ENCODE results near the gene CBS. TPM values are rescaled to one million over a fixed set of nuclear protein-coding genes. Genes with fewer than 3 reads are reported as not detected.

CBS gene
- total and polyA plus RNA-seq, 11 donors = 3.5 to 22.2 (median 6.7) TPM

DNA sequence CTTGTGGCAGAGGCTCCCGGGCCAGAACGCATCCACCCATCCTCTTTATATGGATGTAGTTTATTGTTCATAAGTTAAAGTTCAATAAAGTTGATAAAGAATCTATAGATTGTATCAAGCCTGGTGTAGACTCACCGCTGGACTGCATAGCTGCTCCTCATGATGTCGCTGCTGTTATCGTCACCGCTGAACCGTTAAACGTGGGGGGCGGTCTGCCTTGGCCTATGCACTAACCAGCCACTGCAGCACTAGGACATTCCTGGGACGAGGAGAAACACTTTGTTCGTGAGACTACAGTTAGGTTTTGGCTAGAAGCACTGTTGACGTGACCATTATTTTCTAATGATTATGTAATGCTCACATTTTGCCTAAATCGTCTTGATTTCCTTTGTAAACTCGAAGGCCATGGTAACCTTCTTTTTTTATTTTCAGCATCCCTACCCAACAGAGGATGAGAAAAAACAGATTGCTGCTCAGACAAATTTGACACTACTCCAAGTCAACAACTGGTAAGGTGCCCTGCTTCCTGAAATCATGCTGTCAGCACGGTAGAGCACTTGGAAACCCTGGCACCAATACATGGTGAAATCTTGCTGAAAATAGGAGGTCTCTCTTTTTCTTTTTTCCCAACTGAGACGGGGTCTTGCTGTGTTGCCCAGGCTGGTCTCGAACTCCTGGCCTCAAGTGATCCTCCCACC lies 51.0 kb downstream of the CBS start:
- intact Hi-C loops (cut with DNase I) = no loop called here
- H3K27me3 ChIP-seq = no peaks in the 10 kb centered on the region
- DNase-seq (no peak), ATAC-seq (peak in 2 of 4 donors; percentile 18 to 28)
- no peaks in the 10 kb centered on the region for H3K9me3 ChIP-seq
- no peak for TF ChIP-seq POLR2A (IDR thresholded peaks at IDR 0.05)
- TF ChIP-seq, protein P1, sequence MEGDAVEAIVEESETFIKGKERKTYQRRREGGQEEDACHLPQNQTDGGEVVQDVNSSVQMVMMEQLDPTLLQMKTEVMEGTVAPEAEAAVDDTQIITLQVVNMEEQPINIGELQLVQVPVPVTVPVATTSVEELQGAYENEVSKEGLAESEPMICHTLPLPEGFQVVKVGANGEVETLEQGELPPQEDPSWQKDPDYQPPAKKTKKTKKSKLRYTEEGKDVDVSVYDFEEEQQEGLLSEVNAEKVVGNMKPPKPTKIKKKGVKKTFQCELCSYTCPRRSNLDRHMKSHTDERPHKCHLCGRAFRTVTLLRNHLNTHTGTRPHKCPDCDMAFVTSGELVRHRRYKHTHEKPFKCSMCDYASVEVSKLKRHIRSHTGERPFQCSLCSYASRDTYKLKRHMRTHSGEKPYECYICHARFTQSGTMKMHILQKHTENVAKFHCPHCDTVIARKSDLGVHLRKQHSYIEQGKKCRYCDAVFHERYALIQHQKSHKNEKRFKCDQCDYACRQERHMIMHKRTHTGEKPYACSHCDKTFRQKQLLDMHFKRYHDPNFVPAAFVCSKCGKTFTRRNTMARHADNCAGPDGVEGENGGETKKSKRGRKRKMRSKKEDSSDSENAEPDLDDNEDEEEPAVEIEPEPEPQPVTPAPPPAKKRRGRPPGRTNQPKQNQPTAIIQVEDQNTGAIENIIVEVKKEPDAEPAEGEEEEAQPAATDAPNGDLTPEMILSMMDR (IDR thresholded peaks at IDR 0.05) = no peak
- H3K27ac ChIP-seq = no peak overlapping the region
- H3K4me3 ChIP-seq = no peak overlapping the region
- H3K36me3 ChIP-seq = peaks cover 0 to 95% (median 68%) of the 10 kb centered on the region in 9 donors
- H3K4me1 ChIP-seq = no peaks in the 10 kb centered on the region
- WGBS, 4 donors = 70 to 81% (median 77%) methylated on average over 17 of the region's 17 CpGs

DNA sequence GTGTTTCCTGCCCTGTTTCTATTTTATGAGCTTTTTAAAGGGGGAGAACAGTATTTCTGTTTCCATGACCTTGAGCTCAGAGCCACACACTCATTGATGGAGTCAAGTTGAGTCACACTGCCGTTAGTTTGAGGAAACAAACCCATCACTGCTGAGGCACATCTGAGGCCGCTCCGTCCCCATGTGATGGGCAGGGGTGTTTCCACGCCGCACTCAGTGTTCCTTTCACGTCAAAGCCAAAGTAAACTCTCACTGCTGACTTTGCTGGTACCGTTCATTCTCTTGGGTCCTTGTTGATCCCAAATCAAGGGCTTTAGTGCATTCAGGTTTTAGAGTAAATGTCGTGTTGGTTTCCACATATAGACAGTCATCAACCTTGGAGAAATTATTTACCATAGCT lies 52.5 kb downstream of the CBS start:
- H3K9me3 ChIP-seq = no peaks in the 10 kb centered on the region
- no peak overlapping the region for H3K27ac ChIP-seq
- WGBS, 4 donors = 89 to 96% (median 93%) methylated on average over 8 of the region's 8 CpGs
- peaks cover 0 to 85% (median 58%) of the 10 kb centered on the region in 9 donors for H3K36me3 ChIP-seq
- no peak for DNase-seq
- no peaks in the 10 kb centered on the region for H3K27me3 ChIP-seq
- intact Hi-C loops (cut with DNase I) = no loop called here
- H3K4me1 ChIP-seq = no peaks in the 10 kb centered on the region
- H3K4me3 ChIP-seq = no peak overlapping the region
- ATAC-seq = no peak
- TF ChIP-seq, protein P1 (IDR thresholded peaks at IDR 0.05) = no peak
- TF ChIP-seq POLR2A (IDR thresholded peaks at IDR 0.05) = no peak

DNA sequence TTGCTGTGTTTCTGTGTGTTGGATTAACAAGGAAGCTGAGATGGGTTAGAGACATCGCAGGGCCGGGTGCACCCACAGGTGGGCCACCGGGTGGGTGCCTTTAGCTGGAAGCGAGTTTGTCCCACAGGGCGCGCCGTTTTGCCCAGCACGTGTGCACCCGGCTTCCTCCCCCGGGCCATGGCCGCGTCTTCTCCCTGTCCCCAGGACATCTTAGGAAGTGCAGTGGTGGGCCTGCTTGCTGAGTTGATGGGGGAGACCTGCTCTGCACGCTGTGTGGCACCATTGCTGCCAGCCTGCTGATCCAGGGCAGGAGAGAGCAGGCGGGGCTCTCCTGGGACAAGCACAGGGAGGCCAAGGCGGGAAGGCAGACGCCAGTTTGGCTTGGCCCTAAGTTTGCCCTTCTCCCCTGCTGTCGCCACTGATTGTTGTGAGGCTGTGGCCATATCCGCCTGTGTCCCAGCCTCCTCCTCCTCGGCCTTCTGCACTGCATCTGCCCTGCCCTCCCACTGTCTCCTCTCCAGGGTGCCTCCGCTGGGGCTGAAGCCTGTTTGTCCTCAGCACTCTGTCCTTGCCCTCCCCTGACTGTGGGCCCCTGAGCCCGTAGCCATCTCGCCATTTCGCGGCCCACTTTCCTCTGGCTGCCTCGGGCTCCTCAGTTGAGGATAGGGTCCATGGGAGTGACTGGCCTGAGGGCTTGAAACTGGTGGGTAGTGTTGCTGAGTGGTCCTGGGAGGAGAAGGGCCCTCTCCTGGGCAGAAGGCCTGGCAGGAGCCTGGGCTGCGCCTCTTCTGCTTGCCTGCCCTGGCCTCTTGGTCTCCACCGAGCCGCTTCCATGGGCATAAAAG lies 53.7 kb downstream of the CBS start:
- DNase-seq = no peak
- no peak overlapping the region for H3K4me3 ChIP-seq
- TF ChIP-seq, protein P1 (IDR thresholded peaks at IDR 0.05) = no peak
- no peak for TF ChIP-seq POLR2A (IDR thresholded peaks at IDR 0.05)
- H3K27me3 ChIP-seq = no peaks in the 10 kb centered on the region
- intact Hi-C loops (cut with DNase I) = no loop called here
- no peaks in the 10 kb centered on the region for H3K9me3 ChIP-seq
- 93 to 96% (median 95%) methylated on average over 22 to 28 of the region's 28 CpGs for WGBS, 4 donors
- no peak overlapping the region for H3K27ac ChIP-seq
- peaks cover 0 to 83% (median 62%) of the 10 kb centered on the region in 9 donors for H3K36me3 ChIP-seq
- ATAC-seq = peak in 2 of 4 donors; percentile 15 to 23
- no peaks in the 10 kb centered on the region for H3K4me1 ChIP-seq

DNA sequence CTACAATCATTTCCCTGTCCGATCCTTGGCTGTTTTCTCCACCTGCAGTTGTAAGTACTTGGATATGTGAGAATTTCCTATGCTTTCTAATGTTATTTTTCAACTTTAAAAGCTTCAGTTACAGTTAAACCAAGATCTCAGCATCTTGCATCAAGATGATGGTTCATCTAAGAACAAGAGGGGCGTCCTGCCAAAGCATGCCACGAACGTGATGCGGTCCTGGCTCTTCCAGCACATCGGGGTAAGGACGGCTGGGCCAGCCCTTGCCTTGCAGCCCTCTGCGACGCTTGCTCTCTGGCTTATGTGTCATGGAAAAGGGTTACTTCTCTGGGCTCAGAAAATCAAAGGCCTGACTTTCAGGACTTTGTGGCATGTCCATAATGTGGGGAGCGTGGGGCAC lies 54.4 kb downstream of the CBS start:
- WGBS, 4 donors = 94 to 95% (median 94%) methylated on average over 10 of the region's 10 CpGs
- Histone ChIP-seq H3K4me1 (no peaks in the 10 kb centered on the region), H3K27me3 (no peaks in the 10 kb centered on the region), H3K4me3 (no peak overlapping the region), H3K9me3 (no peaks in the 10 kb centered on the region), H3K36me3 (peaks cover 0 to 83% (median 70%) of the 10 kb centered on the region in 9 donors), H3K27ac (no peak overlapping the region)
- ATAC-seq (no peak), DNase-seq (no peak)
- intact Hi-C loops (cut with DNase I) = no loop called here
- no peak for TF ChIP-seq POLR2A (IDR thresholded peaks at IDR 0.05)
- TF ChIP-seq, protein P1 (IDR thresholded peaks at IDR 0.05) = no peak

All from heart left ventricle (tissue), 16 donors.